ENCODE data around the gene CHI3L2. TPM values are rescaled to one million over a fixed set of nuclear protein-coding genes. Genes with fewer than 3 reads are reported as not detected.
A peak's percentile ranks its signal among the peaks of the same experiment; 100 is the strongest.

The CHI3L2 gene
- total RNA-seq, 1 donor from 2014 or later = 50.3 TPM

- H3K4me3 ChIP-seq = no peak overlapping the region
- H3K27me3 ChIP-seq = no peaks in the 10 kb centered on the region
- intact Hi-C loops (cut with DNase I) = no loop called here
- DNase-seq (no peak), ATAC-seq (peak; percentile 49)
- no peaks in the 10 kb centered on the region for H3K36me3 ChIP-seq
- TF ChIP-seq CTCF (IDR thresholded peaks at IDR 0.05) = no peak
- peaks cover 48% of the 10 kb centered on the region for H3K4me1 ChIP-seq
- peak overlapping the region; percentile 39 for H3K27ac ChIP-seq
- no peaks in the 10 kb centered on the region for H3K9me3 ChIP-seq
These were observed 7.8 kb upstream of the CHI3L2 start for GRCh38 chr1:111219557-111220286.

GRCh38 chr1:111220302-111220890 lies 7.1 kb upstream of the CHI3L2 start:
- no peak overlapping the region for H3K27ac ChIP-seq
- ATAC-seq (no peak), DNase-seq (no peak)
- TF ChIP-seq CTCF (IDR thresholded peaks at IDR 0.05) = no peak
- H3K9me3 ChIP-seq = no peaks in the 10 kb centered on the region
- H3K36me3 ChIP-seq = no peaks in the 10 kb centered on the region
- H3K27me3 ChIP-seq = no peaks in the 10 kb centered on the region
- H3K4me1 ChIP-seq = peaks cover 46% of the 10 kb centered on the region
- intact Hi-C loops (cut with DNase I) = no loop called here
- H3K4me3 ChIP-seq = no peak overlapping the region

- intact Hi-C loops (cut with DNase I) = no loop called here
- no peak for DNase-seq
- H3K4me3 ChIP-seq = no peak overlapping the region
- H3K4me1 ChIP-seq = peaks cover 45% of the 10 kb centered on the region
- no peaks in the 10 kb centered on the region for H3K9me3 ChIP-seq
- ATAC-seq = no peak
- H3K36me3 ChIP-seq = no peaks in the 10 kb centered on the region
- TF ChIP-seq CTCF (IDR thresholded peaks at IDR 0.05) = no peak
- H3K27me3 ChIP-seq = no peaks in the 10 kb centered on the region
- no peak overlapping the region for H3K27ac ChIP-seq
These were observed 6.3 kb upstream of the CHI3L2 start for GRCh38 chr1:111221276-111221632.

- H3K4me1 ChIP-seq = peaks cover 45% of the 10 kb centered on the region
- no peak overlapping the region for H3K4me3 ChIP-seq
- intact Hi-C loops (cut with DNase I) = no loop called here
- H3K27ac ChIP-seq = no peak overlapping the region
- H3K36me3 ChIP-seq = no peaks in the 10 kb centered on the region
- DNase-seq (no peak), ATAC-seq (peak; percentile 33)
- no peaks in the 10 kb centered on the region for H3K27me3 ChIP-seq
- TF ChIP-seq CTCF (IDR thresholded peaks at IDR 0.05) = no peak
- H3K9me3 ChIP-seq = no peaks in the 10 kb centered on the region
These were observed 5.8 kb upstream of the CHI3L2 start for GRCh38 chr1:111221633-111222291.

GRCh38 chr1:111222308-111223125 lies 5.0 kb upstream of the CHI3L2 start:
- H3K4me3 ChIP-seq = no peak overlapping the region
- peak; percentile 89 for TF ChIP-seq CTCF (IDR thresholded peaks at IDR 0.05)
- H3K27ac ChIP-seq = peak overlapping the region; percentile 56
- peaks cover 51% of the 10 kb centered on the region for H3K4me1 ChIP-seq
- intact Hi-C loops (cut with DNase I) = no loop called here
- DNase-seq (peak; percentile 88), ATAC-seq (peak; percentile 93)
- no peaks in the 10 kb centered on the region for H3K9me3 ChIP-seq
- H3K27me3 ChIP-seq = no peaks in the 10 kb centered on the region
- no peaks in the 10 kb centered on the region for H3K36me3 ChIP-seq

Data from upper lobe of right lung (tissue), 1 donor.